ENCODE measurements around the gene SEM1. TPM values are rescaled to one million over a fixed set of nuclear protein-coding genes. Genes with fewer than 3 reads are reported as not detected.

The SEM1 gene
- total and polyA plus RNA-seq, 9 of the 15 experiments (the other 6 are each of a cell fraction or from before 2014, with no cell fraction given) = 74.7 to 938 (median 454) TPM

- no TSS peak for BruUV-seq (replicated peaks)
- no peak overlapping the region for H3K4me2 ChIP-seq (ENCODE audit: insufficient read depth, low read length)
- no peaks in the 10 kb centered on the region for H3K79me2 ChIP-seq (ENCODE audit: control insufficient read depth, insufficient read depth, low read length)
- no peak overlapping the region for H3K9ac ChIP-seq (ENCODE audit: insufficient read depth in 1 of 2, low read depth in 2 of 2, low read length in 2 of 2)
- DNase-seq (ENCODE audit: extremely low read depth in 1 of 4, low spot score in 3 of 4) = no peak
- no peaks in the 10 kb centered on the region for H3K4me1 ChIP-seq (replicated peaks in 1 of 2; ENCODE audit: control insufficient read depth in 2 of 2, insufficient read depth in 2 of 2, low read length in 2 of 2)
- H3K9me1 ChIP-seq (ENCODE audit: control insufficient read depth, insufficient read depth, low read length) = no peaks in the 10 kb centered on the region
- ChIA-PET POLR2A (no interaction called here), CTCF (ENCODE audit: low intra/inter-chr PET ratio) (no interaction called here)
- H4K20me1 ChIP-seq (replicated peaks; ENCODE audit: control insufficient read depth, insufficient read depth, low read length) = no peaks in the 10 kb centered on the region
- TF ChIP-seq POLR2AphosphoS5 (IDR thresholded peaks at IDR 0.05; ENCODE audit: control insufficient read depth, insufficient read depth, low read depth, low read length) (no peak), ZBTB1 (CRISPR knock-in tag; IDR thresholded peaks at IDR 0.05; ENCODE audit: borderline replicate concordance, low read depth) (no peak), IRF2 (CRISPR knock-in tag; IDR thresholded peaks at IDR 0.05) (no peak), SREBF1 (IDR thresholded peaks at IDR 0.05; ENCODE audit: borderline replicate concordance, low read depth, low read length) (no peak), SPI1 (IDR thresholded peaks at IDR 0.05; ENCODE audit: borderline replicate concordance, low read depth, low read length) (no peak), SNAPC5 (CRISPR knock-in tag; IDR thresholded peaks at IDR 0.05) (no peak)
- TF ChIP-seq, protein P1, sequence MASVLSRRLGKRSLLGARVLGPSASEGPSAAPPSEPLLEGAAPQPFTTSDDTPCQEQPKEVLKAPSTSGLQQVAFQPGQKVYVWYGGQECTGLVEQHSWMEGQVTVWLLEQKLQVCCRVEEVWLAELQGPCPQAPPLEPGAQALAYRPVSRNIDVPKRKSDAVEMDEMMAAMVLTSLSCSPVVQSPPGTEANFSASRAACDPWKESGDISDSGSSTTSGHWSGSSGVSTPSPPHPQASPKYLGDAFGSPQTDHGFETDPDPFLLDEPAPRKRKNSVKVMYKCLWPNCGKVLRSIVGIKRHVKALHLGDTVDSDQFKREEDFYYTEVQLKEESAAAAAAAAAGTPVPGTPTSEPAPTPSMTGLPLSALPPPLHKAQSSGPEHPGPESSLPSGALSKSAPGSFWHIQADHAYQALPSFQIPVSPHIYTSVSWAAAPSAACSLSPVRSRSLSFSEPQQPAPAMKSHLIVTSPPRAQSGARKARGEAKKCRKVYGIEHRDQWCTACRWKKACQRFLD (CRISPR knock-in tag; IDR thresholded peaks at IDR 0.05) = no peak
- no peaks in the 10 kb centered on the region for H3K9me3 ChIP-seq (replicated peaks; ENCODE audit: control insufficient read depth, insufficient read depth, low read depth, low read length)
- no peaks in the 10 kb centered on the region for H3K36me3 ChIP-seq (ENCODE audit: control insufficient read depth, insufficient read depth, low read length)
- no peak for FAIRE-seq
- intact Hi-C loops (cut with micrococcal nuclease) = no loop called here
- ATAC-seq = no peak; the same call in 2 of the 3 replicates
- in situ Hi-C loops (cut with MboI) = no loop called here
- H3K27ac ChIP-seq (ENCODE audit: extremely low read depth, low read depth, low read length) = no peak overlapping the region
- 26% methylated on average over 2 of the region's 2 CpGs for WGBS (ENCODE audit: insufficient coverage, low coverage, missing lambda C conversion rate)
- H3K4me3 ChIP-seq = no peak overlapping the region
- no peak overlapping the region for H2AFZ ChIP-seq (ENCODE audit: low read depth, low read length)
- no peaks in the 10 kb centered on the region; a peak in 1 of 5 replicates for H3K27me3 ChIP-seq (ENCODE audit: control insufficient read depth in 2 of 2, insufficient read depth in 2 of 2, low read length in 2 of 2)
Observed at GRCh38 chr7:96663457-96663856, 46.2 kb downstream of the SEM1 start.
